Ovary (tissue), 9 donors: ENCODE data around the gene SFXN1. TPM values are rescaled to one million over a fixed set of nuclear protein-coding genes. Genes with fewer than 3 reads are reported as not detected.

ENCODE experiments used
- DNase-seq, 5 donors: peaks; one replicate each; pipeline ENCODE4 v3.0.0-alpha.2; 2019 to 2020
- H3K27ac ChIP-seq, 2 donors: fragments of 200-600 bp; one replicate each; pipeline versions ENCODE4 v1.5.1 to v1.8.0; 2019 to 2022
- H3K27me3 ChIP-seq: fragments of 200-600 bp; one replicate; pipeline ENCODE4 v1.8.0; 2022
- H3K36me3 ChIP-seq: fragments of 200-600 bp; sonication (generic); one replicate; pipeline ENCODE4 v1.5.1; 2019
- H3K4me1 ChIP-seq: one replicate; pipeline ENCODE4 v1.8.1; 2013; ENCODE audit warnings: mild to moderate bottlenecking, moderate library complexity; ENCODE audit not compliant: insufficient read depth
- H3K4me3 ChIP-seq: fragments of 200-600 bp; sonication (generic); one replicate; pipeline ENCODE4 v1.5.1; 2017
- H3K9me3 ChIP-seq, 2 donors: fragments of 200-600 bp in 1 of 2; sonication (generic) in 1 of 2; one replicate each; pipeline versions ENCODE4 v1.5.1 to v1.8.1; 2013 to 2019; ENCODE audit warnings: mild to moderate bottlenecking in 1 of 2, moderate library complexity in 1 of 2
- CTCF ChIP-seq, 3 donors: fragments of 450-650 bp in 2 of 3; fragments of 200-600 bp in 1 of 3; IDR thresholded peaks; one replicate each; pipeline versions ENCODE4 v1.5.1 to v1.8.0; 2016 to 2022; ENCODE audit warnings: antibody characterized with exemption in 3 of 3, mild to moderate bottlenecking in 1 of 3
- EP300 ChIP-seq: sonication (generic); formaldehyde crosslinking; IDR thresholded peaks from one replicate; pipeline ENCODE4 v1.6.1; 2017; ENCODE audit warnings: antibody characterized with exemption
- POLR2A ChIP-seq: fragments of 450-650 bp; IDR thresholded peaks from one replicate; pipeline ENCODE4 v1.6.1; 2017; ENCODE audit warnings: antibody characterized with exemption, mild to moderate bottlenecking, moderate library complexity
- WGBS, 3 donors: extraction: QIAGEN DNeasy Blood & Tissue Kit in 1 of 3; methylation state at CpG; one replicate each; pipeline versions ENCODE4 v1.1.5 to v1.1.7; 2013 to 2017; 5-methylcytosine and 5-hydroxymethylcytosine counted together
- intact Hi-C, 4 donors: fragments of 100-400 bp; cut with DNase I; formaldehyde crosslinking; loops; one replicate each; pipeline versions ENCODE4 v1.11.0 to v1.15.1; 2022 to 2023
- polyA plus RNA-seq, 2 donors: library from polyadenylated mRNA; stranded (reverse); fragments of 200-250 nt in 1 of 2; fragments of 350-450 nt in 1 of 2; fragmentation: Illumina TruSeq in 1 of 2; extraction: RNeasy Lipid Tissue Mini Kit (QIAGEN cat#74804) in 1 of 2; gene quantifications; one replicate each; pipeline ENCODE4 v1.2.3, GENCODE V29; 2013 to 2014
- total RNA-seq, 7 donors: library from RNA; depleted of rRNA in 2 of 7; stranded (reverse); fragments of >200 nt in 2 of 7; fragmentation: NEBNext Ultra II Directional in 3 of 7; extraction: Animal tissue kit (Norgen Biotek cat#: 25700) in 3 of 7; gene quantifications; one replicate each; pipeline versions ENCODE4 v1.1.0 to v1.2.4, GENCODE V29; 2016 to 2023
- donor health status: DM: no; HTN: no; CAD: no; lungs with moderate emphysema.
- donor health status: DM: no; HTN: no; CAD: no.
- donor health status: Bipolar disorder and iron deficiency.
- donor health status: DM: yes; HTN: yes; CAD: no.
- donor health status: DM: no; HTN: no; CAD: no.
- donor health status: DM: yes; HTN: yes; CAD: no.

Gene SFXN1
- total and polyA plus RNA-seq, 9 donors: 9.6 to 50.6 (median 31.4) TPM

GRCh38 chr5:175467983-175468690 lies 10.2 kb upstream of the SFXN1 start:
- intact Hi-C loops: no loop called here
- no peaks in the 10 kb centered on the region for H3K4me1 ChIP-seq
- H3K36me3 ChIP-seq: no peaks in the 10 kb centered on the region
- no peak overlapping the region for H3K27ac ChIP-seq
- 26 to 38% (median 29%) methylated on average over 11 of the region's 11 CpGs for WGBS, 3 donors
- no peaks in the 10 kb centered on the region for H3K9me3 ChIP-seq
- H3K4me3 ChIP-seq: no peak overlapping the region
- TF ChIP-seq POLR2A (no peak), EP300 (no peak), CTCF (IDR thresholded peaks at IDR 0.05) (no peak)
- DNase-seq: no peak
- H3K27me3 ChIP-seq: no peaks in the 10 kb centered on the region

DNA sequence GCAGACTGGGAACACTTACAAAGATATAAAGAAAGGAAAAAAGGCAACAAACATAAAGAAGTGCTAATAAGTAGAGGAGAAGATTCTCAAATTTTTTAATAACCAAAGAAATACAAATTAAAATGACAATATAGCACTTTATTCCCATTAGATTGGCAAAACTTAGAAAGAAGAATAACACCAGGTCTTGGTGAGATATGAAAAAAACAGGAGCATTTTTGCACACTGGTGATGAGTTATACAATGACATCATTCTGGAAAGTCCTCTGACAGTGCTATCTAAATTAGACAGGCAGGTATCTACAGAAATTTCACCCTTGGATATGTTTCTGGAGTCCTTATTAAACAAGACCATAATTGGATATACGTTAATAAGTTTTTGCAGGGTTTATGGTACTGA lies 9.5 kb upstream of the SFXN1 start:
- Histone ChIP-seq H3K4me1 (no peaks in the 10 kb centered on the region), H3K36me3 (no peaks in the 10 kb centered on the region), H3K9me3 (no peaks in the 10 kb centered on the region), H3K4me3 (no peak overlapping the region), H3K27ac (no peak overlapping the region), H3K27me3 (no peaks in the 10 kb centered on the region)
- WGBS, 3 donors: 94 to 97% (median 96%) methylated on average over 1 of the region's 1 CpG
- no peak for TF ChIP-seq CTCF (IDR thresholded peaks at IDR 0.05)
- TF ChIP-seq POLR2A: no peak
- TF ChIP-seq EP300: no peak
- DNase-seq: no peak
- intact Hi-C loops: no loop called here

GRCh38 chr5:175469916-175470315 lies 8.4 kb upstream of the SFXN1 start:
- no peak for DNase-seq
- H3K4me1 ChIP-seq: no peaks in the 10 kb centered on the region
- no peak overlapping the region for H3K27ac ChIP-seq
- H3K27me3 ChIP-seq: no peaks in the 10 kb centered on the region
- no peaks in the 10 kb centered on the region for H3K9me3 ChIP-seq
- 63 to 83% (median 63%) methylated on average over 3 of the region's 3 CpGs for WGBS, 3 donors
- intact Hi-C loops: no loop called here
- H3K4me3 ChIP-seq: no peak overlapping the region
- H3K36me3 ChIP-seq: no peaks in the 10 kb centered on the region
- TF ChIP-seq EP300: no peak

GRCh38 chr5:175470781-175471180 lies 7.6 kb upstream of the SFXN1 start:
- DNase-seq: no peak
- intact Hi-C loops: no loop called here
- H3K27ac ChIP-seq: no peak overlapping the region
- no peaks in the 10 kb centered on the region for H3K27me3 ChIP-seq
- no peaks in the 10 kb centered on the region for H3K4me1 ChIP-seq
- 54 to 72% (median 55%) methylated on average over 5 of the region's 5 CpGs for WGBS, 3 donors
- H3K36me3 ChIP-seq: no peaks in the 10 kb centered on the region
- TF ChIP-seq CTCF (IDR thresholded peaks at IDR 0.05) (no peak), EP300 (no peak), POLR2A (no peak)
- no peaks in the 10 kb centered on the region for H3K9me3 ChIP-seq
- H3K4me3 ChIP-seq: no peak overlapping the region

- Histone ChIP-seq H3K36me3 (no peaks in the 10 kb centered on the region), H3K4me1 (no peaks in the 10 kb centered on the region), H3K27me3 (no peaks in the 10 kb centered on the region), H3K4me3 (no peak overlapping the region), H3K9me3 (no peaks in the 10 kb centered on the region), H3K27ac (no peak overlapping the region)
- no peak for DNase-seq
- WGBS, 3 donors: 88 to 90% (median 89%) methylated on average over 6 of the region's 6 CpGs
- no peak for TF ChIP-seq POLR2A
- TF ChIP-seq EP300: no peak
- TF ChIP-seq CTCF (IDR thresholded peaks at IDR 0.05): no peak
- intact Hi-C loops: no loop called here
Observed at GRCh38 chr5:175471196-175471595, 7.2 kb upstream of the SFXN1 start.
